HG02588 (cell line): ENCODE data around the gene ATAD1.
"Not testable (repeated sequence)": the region's sequence is repeated elsewhere in the genome, so short reads cannot be mapped to it uniquely, and the experiment has no call there.

Source experiments
- ATAC-seq: cut with Tn5 transposase; IDR thresholded peaks from one replicate; pipeline ENCODE4 v1.9.1; 2021; ENCODE audit warnings: mild to moderate bottlenecking, moderate library complexity; ENCODE audit not compliant: unreplicated experiment

ATAD1 gene

GRCh38 chr10:87846711-87847110, 28.7 kb upstream of the ATAD1 start:
- ATAC-seq = not testable (repeated sequence)

- no peak for ATAC-seq
Measured at GRCh38 chr10:87846023-87846422, 28.0 kb upstream of the ATAD1 start.

- no peak for ATAC-seq
Measured at GRCh38 chr10:87845624-87845998, 27.6 kb upstream of the ATAD1 start.

- ATAC-seq = no peak
Measured at GRCh38 chr10:87844837-87845623, 27.0 kb upstream of the ATAD1 start.

- ATAC-seq = no peak
Measured at GRCh38 chr10:87843714-87844113, 25.7 kb upstream of the ATAD1 start.

GRCh38 chr10:87842776-87843497, 24.9 kb upstream of the ATAD1 start:
- no peak for ATAC-seq

- ATAC-seq = no peak
Measured at GRCh38 chr10:87842220-87842641, 24.2 kb upstream of the ATAD1 start.

- ATAC-seq = no peak
Measured at GRCh38 chr10:87841186-87841585, 23.2 kb upstream of the ATAD1 start.

- ATAC-seq = no peak
Measured at GRCh38 chr10:87838650-87839049, 20.6 kb upstream of the ATAD1 start.

- no peak for ATAC-seq
Measured at GRCh38 chr10:87837445-87837844, 19.4 kb upstream of the ATAD1 start.

- ATAC-seq = no peak
Measured at GRCh38 chr10:87836098-87836497, 18.1 kb upstream of the ATAD1 start.

GRCh38 chr10:87829986-87830729, 12.1 kb upstream of the ATAD1 start:
- no peak for ATAC-seq

- not testable (repeated sequence) for ATAC-seq
Measured at GRCh38 chr10:87829051-87829450, 11.0 kb upstream of the ATAD1 start.

- ATAC-seq = no peak
Measured at GRCh38 chr10:87827681-87828080, 9.7 kb upstream of the ATAD1 start.

- ATAC-seq = no peak
Measured at GRCh38 chr10:87826653-87827052, 8.6 kb upstream of the ATAD1 start.

- ATAC-seq = no peak
Measured at GRCh38 chr10:87819289-87819585, 1.2 kb upstream of the ATAD1 start.

GRCh38 chr10:87818505-87819288, 671 bp upstream of the ATAD1 start:
- peak; percentile 46 for ATAC-seq

GRCh38 chr10:87816898-87817608, 973 bp downstream of the ATAD1 start:
- no peak for ATAC-seq

GRCh38 chr10:87816163-87816897, 1.7 kb downstream of the ATAD1 start:
- ATAC-seq = no peak
